Cardiac muscle cell (in vitro differentiated cells and primary cell): ENCODE data around the gene CNN1. TPM values are rescaled to one million over a fixed set of nuclear protein-coding genes. Genes with fewer than 3 reads are reported as not detected.
"Not testable (repeated sequence)": the region's sequence is repeated elsewhere in the genome, so short reads cannot be mapped to it uniquely, and the experiment has no call there.

Source experiments
- DNase-seq, 2 donors: peaks; one replicate each; pipeline versions ENCODE4 v3.0.0 to v3.0.0-alpha.2; 2010 to 2017; ENCODE audit warnings: low read depth in 1 of 2, low spot score in 1 of 2
- H3K27ac ChIP-seq: fragments of 200-600 bp; sonication (generic); 2 replicates; pipeline ENCODE4 v1.5.1; 2016
- H3K27me3 ChIP-seq: fragments of 200-600 bp; sonication (generic); 2 replicates; pipeline ENCODE4 v1.6.0; 2016; ENCODE audit warnings: control low read depth
- H3K36me3 ChIP-seq: fragments of 200-600 bp; sonication (generic); 2 replicates; pipeline ENCODE4 v1.5.1; 2016; ENCODE audit warnings: control low read depth
- H3K4me1 ChIP-seq: fragments of 200-600 bp; sonication (generic); 2 replicates; pipeline ENCODE4 v1.8.1; 2017; ENCODE audit warnings: low read depth, mild to moderate bottlenecking, mixed run types
- H3K4me3 ChIP-seq: fragments of 200-600 bp; sonication (generic); 2 replicates; pipeline ENCODE4 v1.5.1; 2016; ENCODE audit warnings: mild to moderate bottlenecking
- H3K9me3 ChIP-seq: fragments of 200-600 bp; sonication (generic); 2 replicates; pipeline ENCODE4 v1.5.1; 2017; ENCODE audit warnings: low read depth, mild to moderate bottlenecking, control low read depth
- CTCF ChIP-seq: IDR thresholded peaks from 2 replicates; pipeline ENCODE4 v1.5.1; 2012; ENCODE audit warnings: low read depth, mild to moderate bottlenecking, low read length
- polyA plus RNA-seq: library from polyadenylated mRNA; unstranded; fragments of >200 nt; fragmentation: Nextera tagmentation; extraction: Ambion mirVana; gene quantifications from 2 replicates; pipeline ENCODE4 v1.2.1, GENCODE V29; 2016
- total RNA-seq: library from RNA; depleted of rRNA; stranded (reverse); fragments of >200 nt; gene quantifications from 2 replicates; pipeline ENCODE4 v1.2.3, GENCODE V29; 2016

The CNN1 gene
- total and polyA plus RNA-seq, 2 experiments from 2014 or later = 288 to 388 TPM

GRCh38 chr19:11597202-11598102 is 58.8 kb downstream of the CNN1 start, which contains the start of gene ZNF627:
TSS of gene ZNF627 (plus strand) at chr19:11597483. CDS start at chr19:11597628, 145 bp downstream.
- Histone ChIP-seq H3K4me3 (peak within 1 kb of the TSS; percentile 84), H3K27ac (peak within 1 kb of the TSS; percentile 99), H3K36me3 (no peaks in the 10 kb centered on the region), H3K9me3 (no peaks in the 10 kb centered on the region), H3K27me3 (no peaks in the 10 kb centered on the region), H3K4me1 (peaks cover 6% of the 10 kb centered on the region)
- DNase-seq = peak; percentile 99
- TF ChIP-seq CTCF = peak; percentile 12

- Histone ChIP-seq H3K36me3 (no peaks in the 10 kb centered on the region), H3K4me3 (peak overlapping the region; percentile 84), H3K27me3 (no peaks in the 10 kb centered on the region), H3K27ac (peak overlapping the region; percentile 99), H3K4me1 (peaks cover 6% of the 10 kb centered on the region), H3K9me3 (no peaks in the 10 kb centered on the region)
- no peak for TF ChIP-seq CTCF
- DNase-seq = no peak
Measured at GRCh38 chr19:11598103-11598483, 59.4 kb downstream of the CNN1 start.

DNA sequence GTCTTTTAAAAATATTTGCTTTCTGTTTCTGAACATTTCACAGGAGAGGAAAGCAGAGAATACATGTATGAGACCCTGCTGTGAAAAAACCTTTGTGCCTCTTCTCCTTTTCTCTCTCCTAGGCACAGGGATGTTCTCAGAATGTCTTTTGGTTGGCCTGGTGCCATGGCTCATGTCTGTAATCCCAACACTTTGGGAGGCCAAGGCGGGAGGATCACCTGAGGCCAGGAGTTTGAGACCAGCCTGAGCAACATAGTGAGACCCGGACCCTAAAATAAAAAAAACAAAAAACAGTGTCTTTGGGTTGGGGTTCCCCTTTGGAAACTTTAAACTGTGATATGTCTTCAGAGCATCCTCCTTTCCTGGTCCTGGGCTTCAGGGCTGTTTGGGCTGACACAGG is 60.1 kb downstream of the CNN1 start:
- no peak for TF ChIP-seq CTCF
- H3K27me3 ChIP-seq = no peaks in the 10 kb centered on the region

DNA sequence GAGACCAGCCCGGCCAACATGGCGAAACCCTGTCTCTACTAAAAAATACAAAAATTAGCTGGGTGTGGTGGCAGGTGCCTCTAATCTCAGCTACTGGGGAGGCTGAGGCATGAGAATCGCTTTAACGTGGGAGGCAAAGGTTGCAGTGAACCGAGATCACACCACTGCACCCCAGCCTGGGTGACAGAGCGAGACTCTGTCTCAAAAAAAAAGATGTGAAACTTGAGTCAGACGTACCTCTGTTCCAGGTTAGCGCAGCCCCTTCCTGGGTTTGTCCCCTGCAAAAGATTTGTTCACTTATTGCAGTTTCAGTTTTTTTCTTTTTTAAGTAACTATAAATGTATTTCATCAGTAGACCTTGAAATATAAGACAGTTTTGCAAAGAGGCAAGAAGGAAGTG is 61.1 kb downstream of the CNN1 start:
- H3K9me3 ChIP-seq, DNase-seq, H3K27me3 ChIP-seq, H3K27ac ChIP-seq, H3K36me3 ChIP-seq, H3K4me1 ChIP-seq, H3K4me3 ChIP-seq: not testable (repeated sequence)

More for the DNA sequence above, 60.1 kb downstream of the CNN1 start:
- Histone ChIP-seq H3K27ac (no peak overlapping the region), H3K9me3 (no peaks in the 10 kb centered on the region), H3K4me3 (peak overlapping the region; percentile 84), H3K36me3 (no peaks in the 10 kb centered on the region), H3K4me1 (peaks cover 6% of the 10 kb centered on the region)
- no peak for DNase-seq

Other genes starting within 250 kb of the CNN1 start
- gene TSPAN16, start 242.7 kb upstream of the CNN1 start, total RNA-seq = not detected in 2 replicates
- gene TSPAN16, start 242.7 kb upstream of the CNN1 start, polyA plus RNA-seq = not detected in 2 replicates
- 14.6 and 19.1 TPM in 2 replicates for gene RAB3D, start 199.2 kb upstream of the CNN1 start, total RNA-seq
- 10.2 and 10.8 TPM in 2 replicates for gene RAB3D, start 199.2 kb upstream of the CNN1 start, polyA plus RNA-seq
- gene TMEM205, start 192.6 kb upstream of the CNN1 start, total RNA-seq = 137 and 250 TPM in 2 replicates
- gene TMEM205, start 192.6 kb upstream of the CNN1 start, polyA plus RNA-seq = 110 and 154 TPM in 2 replicates
- 3.8 and 9.3 TPM in 2 replicates for gene CCDC159, start 192.3 kb upstream of the CNN1 start, total RNA-seq
- gene CCDC159, start 192.3 kb upstream of the CNN1 start, polyA plus RNA-seq = 8.7 and 9.7 TPM in 2 replicates
- gene PLPPR2, start 183.4 kb upstream of the CNN1 start, total RNA-seq = 7.3 and 13.4 TPM in 2 replicates
- gene PLPPR2, start 183.4 kb upstream of the CNN1 start, polyA plus RNA-seq = 14.9 and 15.6 TPM in 2 replicates
- gene SWSAP1, start 164.2 kb upstream of the CNN1 start, total RNA-seq = 2.1 and 5.4 TPM in 2 replicates
- 7.2 and 7.5 TPM in 2 replicates for gene SWSAP1, start 164.2 kb upstream of the CNN1 start, polyA plus RNA-seq
- gene EPOR, start 154.5 kb upstream of the CNN1 start, total RNA-seq = 47.1 and 53.7 TPM in 2 replicates
- gene EPOR, start 154.5 kb upstream of the CNN1 start, polyA plus RNA-seq = 46.8 and 54.0 TPM in 2 replicates
- 29.2 and 52.1 TPM in 2 replicates for gene RGL3, start 119.5 kb upstream of the CNN1 start, total RNA-seq
- gene RGL3, start 119.5 kb upstream of the CNN1 start, polyA plus RNA-seq = 32.2 and 38.9 TPM in 2 replicates
- gene ODAD3, start 103.7 kb upstream of the CNN1 start, total RNA-seq = 3.8 and 3.9 TPM in 2 replicates
- 3.4 and 5.1 TPM in 2 replicates for gene ODAD3, start 103.7 kb upstream of the CNN1 start, polyA plus RNA-seq
- gene PRKCSH, start 103.2 kb upstream of the CNN1 start, total RNA-seq = 122 and 151 TPM in 2 replicates
- 135 and 162 TPM in 2 replicates for gene PRKCSH, start 103.2 kb upstream of the CNN1 start, polyA plus RNA-seq
- 0.09 and 0.18 TPM in 2 replicates for gene ELAVL3, start 57.8 kb upstream of the CNN1 start, total RNA-seq
- 0.10 TPM in 1 of 2 replicates, not detected in the other for gene ELAVL3, start 57.8 kb upstream of the CNN1 start, polyA plus RNA-seq
- 13.8 and 19.0 TPM in 2 replicates for gene ZNF653, start 33.0 kb upstream of the CNN1 start, total RNA-seq
- gene ZNF653, start 33.0 kb upstream of the CNN1 start, polyA plus RNA-seq = 10.6 and 14.4 TPM in 2 replicates
- 71.5 and 91.3 TPM in 2 replicates for gene ECSIT, start 9.7 kb upstream of the CNN1 start, total RNA-seq
- 56.6 and 64.0 TPM in 2 replicates for gene ECSIT, start 9.7 kb upstream of the CNN1 start, polyA plus RNA-seq
- 44.3 and 45.3 TPM in 2 replicates for gene ELOF1, start 20.4 kb downstream of the CNN1 start, total RNA-seq
- 80.2 and 98.6 TPM in 2 replicates for gene ELOF1, start 20.4 kb downstream of the CNN1 start, polyA plus RNA-seq
- 1.9 TPM in 1 of 2 replicates, not detected in the other for gene ACP5, start 38.8 kb downstream of the CNN1 start, total RNA-seq
- gene ACP5, start 38.8 kb downstream of the CNN1 start, polyA plus RNA-seq = 1.1 and 1.2 TPM in 2 replicates
- 19.9 and 23.0 TPM in 2 replicates for gene ZNF627, start 58.6 kb downstream of the CNN1 start, total RNA-seq
- 17.5 and 19.4 TPM in 2 replicates for gene ZNF627, start 58.6 kb downstream of the CNN1 start, polyA plus RNA-seq
- 6.7 and 7.6 TPM in 2 replicates for gene ZNF823, start 200.1 kb downstream of the CNN1 start, total RNA-seq
- 4.7 and 9.4 TPM in 2 replicates for gene ZNF823, start 200.1 kb downstream of the CNN1 start, polyA plus RNA-seq
- 4.5 and 26.9 TPM in 2 replicates for gene ZNF441, start 228.1 kb downstream of the CNN1 start, total RNA-seq
- 2.1 and 10.0 TPM in 2 replicates for gene ZNF441, start 228.1 kb downstream of the CNN1 start, polyA plus RNA-seq